ENCODE results near the gene CLEC2A.

GRCh38 chr12:9948606-9949296, 16.6 kb upstream of the CLEC2A start:
- no peak for TF ChIP-seq CTCF (IDR thresholded peaks at IDR 0.05)
- no peak for TF ChIP-seq ZFX (IDR thresholded peaks at IDR 0.05; ENCODE audit: borderline replicate concordance)
